Measurements from ENCODE around the gene RWDD4. TPM values are rescaled to one million over a fixed set of nuclear protein-coding genes. Genes with fewer than 3 reads are reported as not detected.

RWDD4 gene
- polyA plus RNA-seq, 2 of the 4 experiments (the other 2 are of a cell fraction), result 18.7 to 20.4 TPM

DNA sequence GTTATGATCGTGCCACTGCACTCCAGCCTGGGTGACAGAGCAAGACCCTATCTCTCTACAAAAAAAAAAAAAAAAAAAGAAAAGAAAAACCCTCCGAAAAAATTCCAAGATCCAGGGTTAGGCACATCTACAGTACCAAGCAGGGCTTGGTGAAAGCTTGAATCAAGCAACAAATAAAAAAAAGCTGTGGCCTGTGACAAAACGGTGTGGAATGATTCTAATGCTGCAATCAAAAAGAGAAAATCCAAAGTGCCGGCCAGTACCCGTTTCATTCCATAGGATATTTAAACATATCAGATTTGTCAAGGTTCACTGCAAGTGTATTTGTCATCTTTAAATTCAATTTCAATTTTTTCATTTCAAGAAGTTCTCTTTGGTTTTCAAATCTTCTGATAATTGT lies 20.5 kb downstream of the RWDD4 start:
- no peak for DNase-seq (ENCODE audit: low read depth in 1 of 2, low spot score in 1 of 2)
- FAIRE-seq, result no peak
- TF ChIP-seq PHF8 (IDR thresholded peaks at IDR 0.05; ENCODE audit: borderline replicate concordance, low read depth), result no peak
- TF ChIP-seq BHLHE40 (IDR thresholded peaks at IDR 0.05; ENCODE audit: low read depth, low read length), result no peak
- TF ChIP-seq HOXB13 (CRISPR knock-in tag; IDR thresholded peaks at IDR 0.05; ENCODE audit: low read depth), result no peak
- ChIA-PET CTCF (no interaction called here), POLR2A (no interaction called here)
- whole genome bisulfite sequencing (ENCODE audit: missing lambda C conversion rate), result 30% methylated on average over 4 of the region's 5 CpGs
- H3K9me3 ChIP-seq, result no peaks in the 10 kb centered on the region
- peak overlapping the region; percentile 83 to 89; a peak in 3 of 6 replicates for H3K27ac ChIP-seq
- H3K4me3 ChIP-seq, result no peak overlapping the region
- no peak for ATAC-seq
- H3K4me1 ChIP-seq, result peaks cover 26% of the 10 kb centered on the region
- H3K4me2 ChIP-seq, result peak overlapping the region; percentile 89

DNA sequence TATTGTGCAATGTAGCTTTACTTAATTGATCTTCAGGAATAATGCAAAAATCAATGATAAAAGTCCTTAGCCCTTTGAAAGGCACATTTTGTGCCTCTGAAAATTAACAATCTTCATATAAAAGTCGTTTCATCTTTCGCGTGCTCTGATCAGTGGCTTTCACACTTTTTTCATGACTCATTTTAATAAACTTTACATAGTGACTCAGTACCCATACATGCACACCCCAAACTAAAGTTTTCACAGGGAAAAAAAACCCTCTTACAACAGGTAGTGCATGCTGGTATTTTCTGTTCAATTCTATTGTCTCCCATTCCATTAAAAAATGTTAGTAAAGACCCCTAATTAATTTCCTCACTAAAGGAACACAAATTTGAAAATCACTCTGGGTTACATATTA lies 21.5 kb downstream of the RWDD4 start:
- H3K27ac ChIP-seq, result peak overlapping the region; percentile 83 to 89; a peak in 5 of 6 replicates
- H3K4me1 ChIP-seq, result peaks cover 26% of the 10 kb centered on the region
- ATAC-seq (peak in 1 of 2 experiments; percentile 46; a peak in 2 of 6 replicates), DNase-seq (ENCODE audit: low read depth in 1 of 2, low spot score in 1 of 2) (no peak), FAIRE-seq (no peak)
- no peaks in the 10 kb centered on the region for H3K9me3 ChIP-seq
- peak; percentile 38; the same call in 1 of the 2 replicates for TF ChIP-seq FOSL2 (IDR thresholded peaks at IDR 0.05)
- TF ChIP-seq FOSL2 (CRISPR knock-in tag; IDR thresholded peaks at IDR 0.05), result peak; percentile 82
- TF ChIP-seq, protein P1, sequence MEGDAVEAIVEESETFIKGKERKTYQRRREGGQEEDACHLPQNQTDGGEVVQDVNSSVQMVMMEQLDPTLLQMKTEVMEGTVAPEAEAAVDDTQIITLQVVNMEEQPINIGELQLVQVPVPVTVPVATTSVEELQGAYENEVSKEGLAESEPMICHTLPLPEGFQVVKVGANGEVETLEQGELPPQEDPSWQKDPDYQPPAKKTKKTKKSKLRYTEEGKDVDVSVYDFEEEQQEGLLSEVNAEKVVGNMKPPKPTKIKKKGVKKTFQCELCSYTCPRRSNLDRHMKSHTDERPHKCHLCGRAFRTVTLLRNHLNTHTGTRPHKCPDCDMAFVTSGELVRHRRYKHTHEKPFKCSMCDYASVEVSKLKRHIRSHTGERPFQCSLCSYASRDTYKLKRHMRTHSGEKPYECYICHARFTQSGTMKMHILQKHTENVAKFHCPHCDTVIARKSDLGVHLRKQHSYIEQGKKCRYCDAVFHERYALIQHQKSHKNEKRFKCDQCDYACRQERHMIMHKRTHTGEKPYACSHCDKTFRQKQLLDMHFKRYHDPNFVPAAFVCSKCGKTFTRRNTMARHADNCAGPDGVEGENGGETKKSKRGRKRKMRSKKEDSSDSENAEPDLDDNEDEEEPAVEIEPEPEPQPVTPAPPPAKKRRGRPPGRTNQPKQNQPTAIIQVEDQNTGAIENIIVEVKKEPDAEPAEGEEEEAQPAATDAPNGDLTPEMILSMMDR (IDR thresholded peaks at IDR 0.05), result no peak
- no peak for TF ChIP-seq ZNF302 (CRISPR knock-in tag; IDR thresholded peaks at IDR 0.05)
- TF ChIP-seq HDAC2 (IDR thresholded peaks at IDR 0.05), result no peak
- 0 out of 2 replicates have a peak, but pooled peaks have one; percentile 27 for TF ChIP-seq JUNB (IDR thresholded peaks at IDR 0.05)
- H3K4me3 ChIP-seq, result peak overlapping the region; percentile 35; the same call in 2 of the 3 replicates
- CTCF ChIA-PET, result interaction anchor here (1.0 to 2.1 kb wide), 6 partner anchors 18 to 139 kb away, joined by 3 to 6 read pairs (median 3); no protein-coding TSS in a partner anchor
- 2% methylated on average over 3 of the region's 3 CpGs for WGBS (ENCODE audit: missing lambda C conversion rate)
- POLR2A ChIA-PET, result no interaction called here
- H3K4me2 ChIP-seq, result peak overlapping the region; percentile 89

DNA sequence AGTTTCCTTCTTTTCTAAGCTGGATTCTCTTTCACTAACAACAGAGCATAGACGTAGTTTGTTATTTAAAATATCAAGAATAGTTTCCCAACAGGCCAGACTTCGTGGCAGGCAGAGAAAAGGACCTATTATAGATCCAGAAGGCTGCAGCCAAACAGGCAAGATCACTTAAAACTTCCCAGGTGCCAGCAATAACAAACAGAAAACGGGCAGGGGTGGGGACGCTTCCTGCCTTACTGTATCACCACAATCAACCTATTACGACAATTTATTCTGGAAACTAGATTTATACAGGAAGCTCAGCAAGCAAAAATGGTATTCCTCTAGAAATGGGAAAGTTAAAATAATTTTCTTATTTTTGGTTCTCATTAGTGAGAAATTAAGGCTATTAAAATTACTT lies 22.1 kb downstream of the RWDD4 start:
- Histone ChIP-seq H3K9me3 (no peaks in the 10 kb centered on the region), H3K4me3 (peak overlapping the region; percentile 35), H3K4me1 (peaks cover 26% of the 10 kb centered on the region), H3K27ac (peak overlapping the region; percentile 83 to 89), H3K4me2 (peak overlapping the region; percentile 89)
- CTCF ChIA-PET, result interaction anchor here (0.6 to 2.1 kb wide), 14 partner anchors 10 to 163 kb away, joined by 3 to 7 read pairs (median 4); no protein-coding TSS in a partner anchor
- FAIRE-seq, result no peak
- WGBS (ENCODE audit: missing lambda C conversion rate), result 3% methylated on average over 5 of the region's 5 CpGs
- ATAC-seq, result peak; percentile 63 to 66
- TF ChIP-seq NFE2L2 (conservative IDR thresholded peaks at IDR 0.05; ENCODE audit: low read length) (no peak), EHMT2 (IDR thresholded peaks at IDR 0.05; ENCODE audit: low read depth) (no peak), ZFP36 (IDR thresholded peaks at IDR 0.05; ENCODE audit: borderline replicate concordance, partially characterized antibody) (no peak), ESRRA (IDR thresholded peaks at IDR 0.05; ENCODE audit: borderline replicate concordance, low read length) (no peak), KDM1A (IDR thresholded peaks at IDR 0.05; ENCODE audit: low read depth) (no peak), CHD4 (IDR thresholded peaks at IDR 0.05; ENCODE audit: borderline replicate concordance) (no peak)
- TF ChIP-seq, protein P2, sequence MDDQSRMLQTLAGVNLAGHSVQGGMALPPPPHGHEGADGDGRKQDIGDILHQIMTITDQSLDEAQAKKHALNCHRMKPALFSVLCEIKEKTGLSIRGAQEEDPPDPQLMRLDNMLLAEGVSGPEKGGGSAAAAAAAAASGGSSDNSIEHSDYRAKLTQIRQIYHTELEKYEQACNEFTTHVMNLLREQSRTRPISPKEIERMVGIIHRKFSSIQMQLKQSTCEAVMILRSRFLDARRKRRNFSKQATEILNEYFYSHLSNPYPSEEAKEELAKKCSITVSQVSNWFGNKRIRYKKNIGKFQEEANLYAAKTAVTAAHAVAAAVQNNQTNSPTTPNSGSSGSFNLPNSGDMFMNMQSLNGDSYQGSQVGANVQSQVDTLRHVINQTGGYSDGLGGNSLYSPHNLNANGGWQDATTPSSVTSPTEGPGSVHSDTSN (IDR thresholded peaks at IDR 0.05), result no peak
- POLR2A ChIA-PET, result interaction anchor here (1.3 kb wide), 1 partner anchor 130 kb away, joined by 6 read pairs; no protein-coding TSS in a partner anchor
- DNase-seq (ENCODE audit: low read depth in 1 of 2, low spot score in 1 of 2), result peak in 1 of 2 experiments; percentile 24

DNA sequence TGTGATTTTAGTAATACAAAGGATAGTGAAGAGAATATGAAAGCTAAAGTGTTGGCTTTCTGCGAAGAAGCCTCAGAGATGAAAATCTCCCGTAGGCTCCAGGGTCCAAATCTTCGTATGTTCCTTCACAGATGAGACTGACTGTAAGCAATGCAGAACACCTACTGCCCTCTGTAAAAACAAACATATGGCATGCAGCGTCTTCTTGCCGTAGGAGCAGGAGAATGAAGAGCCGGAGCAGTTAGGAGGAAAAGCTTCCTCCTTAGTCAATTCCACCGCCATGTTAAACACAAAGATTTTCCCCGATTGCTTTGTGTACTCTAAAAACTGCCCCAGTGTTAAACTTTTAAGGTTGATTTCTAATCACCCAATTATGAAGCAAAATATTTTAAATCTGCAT lies 22.5 kb downstream of the RWDD4 start:
- Histone ChIP-seq H3K9me3 (no peaks in the 10 kb centered on the region), H3K4me1 (peaks cover 26% of the 10 kb centered on the region), H3K27ac (peak overlapping the region; percentile 83 to 89), H3K4me3 (peak overlapping the region; percentile 35), H3K4me2 (peak overlapping the region; percentile 89)
- WGBS (ENCODE audit: missing lambda C conversion rate), result 8% methylated on average over 8 of the region's 8 CpGs
- FAIRE-seq, result no peak
- CTCF ChIA-PET, result interaction anchor here (0.6 to 2.1 kb wide), 14 partner anchors 10 to 163 kb away, joined by 3 to 7 read pairs (median 4); no protein-coding TSS in a partner anchor
- POLR2A ChIA-PET, result interaction anchor here (1.3 kb wide), 1 partner anchor 130 kb away, joined by 6 read pairs; no protein-coding TSS in a partner anchor
- DNase-seq (ENCODE audit: low read depth in 1 of 2, low spot score in 1 of 2), result peak; percentile 36 to 75
- peak; percentile 95 to 96 for ATAC-seq
- TF ChIP-seq PHF8 (IDR thresholded peaks at IDR 0.05; ENCODE audit: borderline replicate concordance, low read depth), result no peak
- TF ChIP-seq NR3C1 (IDR thresholded peaks at IDR 0.05), result no peak
- TF ChIP-seq, protein P3, sequence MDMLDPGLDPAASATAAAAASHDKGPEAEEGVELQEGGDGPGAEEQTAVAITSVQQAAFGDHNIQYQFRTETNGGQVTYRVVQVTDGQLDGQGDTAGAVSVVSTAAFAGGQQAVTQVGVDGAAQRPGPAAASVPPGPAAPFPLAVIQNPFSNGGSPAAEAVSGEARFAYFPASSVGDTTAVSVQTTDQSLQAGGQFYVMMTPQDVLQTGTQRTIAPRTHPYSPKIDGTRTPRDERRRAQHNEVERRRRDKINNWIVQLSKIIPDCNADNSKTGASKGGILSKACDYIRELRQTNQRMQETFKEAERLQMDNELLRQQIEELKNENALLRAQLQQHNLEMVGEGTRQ (IDR thresholded peaks at IDR 0.05), result no peak
- TF ChIP-seq, protein P1 (IDR thresholded peaks at IDR 0.05), result peak; percentile 40; the same call in 2 of the 3 replicates
- TF ChIP-seq, protein P4, sequence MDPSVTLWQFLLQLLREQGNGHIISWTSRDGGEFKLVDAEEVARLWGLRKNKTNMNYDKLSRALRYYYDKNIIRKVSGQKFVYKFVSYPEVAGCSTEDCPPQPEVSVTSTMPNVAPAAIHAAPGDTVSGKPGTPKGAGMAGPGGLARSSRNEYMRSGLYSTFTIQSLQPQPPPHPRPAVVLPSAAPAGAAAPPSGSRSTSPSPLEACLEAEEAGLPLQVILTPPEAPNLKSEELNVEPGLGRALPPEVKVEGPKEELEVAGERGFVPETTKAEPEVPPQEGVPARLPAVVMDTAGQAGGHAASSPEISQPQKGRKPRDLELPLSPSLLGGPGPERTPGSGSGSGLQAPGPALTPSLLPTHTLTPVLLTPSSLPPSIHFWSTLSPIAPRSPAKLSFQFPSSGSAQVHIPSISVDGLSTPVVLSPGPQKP (IDR thresholded peaks at IDR 0.05; ENCODE audit: low read depth, low read length), result no peak
- no peak for TF ChIP-seq ESRRA (IDR thresholded peaks at IDR 0.05; ENCODE audit: borderline replicate concordance, low read length)
- TF ChIP-seq TP53 (CRISPR knock-in tag; IDR thresholded peaks at IDR 0.05), result no peak
- no peak for TF ChIP-seq KDM1A (IDR thresholded peaks at IDR 0.05; ENCODE audit: low read depth)
- TF ChIP-seq RAD21 (conservative IDR thresholded peaks at IDR 0.05 in 1 of 2, IDR thresholded peaks at IDR 0.05 in 1 of 2), result peak; percentile 31 to 44; a peak in 3 of 5 replicates
- TF ChIP-seq MAFK (IDR thresholded peaks at IDR 0.05; ENCODE audit: partially characterized antibody), result no peak
